ENCODE results near the gene PNRC1.
"Not testable (repeated sequence)": the region's sequence is repeated elsewhere in the genome, so short reads cannot be mapped to it uniquely, and the experiment has no call there.

PNRC1 gene

DNA sequence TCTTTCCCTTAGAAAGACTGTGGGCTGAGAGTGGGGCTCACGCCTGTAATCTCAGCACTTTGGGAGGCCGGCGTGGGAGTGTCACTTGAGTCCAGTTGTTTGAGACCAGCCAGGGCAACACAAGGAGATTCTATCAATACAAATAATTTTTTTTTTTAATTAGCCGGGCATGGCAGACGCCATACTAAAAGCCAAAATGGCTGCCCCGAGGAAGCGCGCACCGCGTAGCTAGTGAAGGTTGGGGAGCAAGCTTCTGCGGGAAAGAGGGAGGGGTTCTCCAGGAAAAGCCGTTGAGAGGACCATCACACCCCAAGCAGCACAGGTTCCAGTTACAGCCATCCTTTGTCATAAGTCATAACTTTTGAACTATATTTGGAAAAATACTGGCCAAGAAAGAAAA, 21.3 kb upstream of the PNRC1 start:
- DNase-seq: no peak

DNA sequence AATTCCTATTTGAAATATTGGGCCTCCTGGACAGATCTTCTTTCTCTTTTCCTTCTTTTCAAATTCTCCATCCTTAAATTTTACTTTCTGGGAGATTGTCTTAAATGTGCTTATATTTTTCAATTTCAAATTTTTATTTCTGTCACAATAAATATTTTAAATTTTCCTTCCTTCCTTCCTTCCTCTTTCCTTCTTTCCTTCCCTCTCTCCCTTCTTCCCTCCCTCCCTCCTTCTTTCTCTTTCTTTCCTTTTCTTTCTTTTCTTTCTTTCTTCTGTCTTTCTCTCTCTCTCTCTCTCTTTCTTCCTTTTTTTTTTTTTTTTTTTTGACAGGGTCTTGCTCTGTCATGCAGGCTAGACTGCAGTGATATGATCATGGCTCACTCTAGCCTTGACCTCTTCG, 16.7 kb upstream of the PNRC1 start:
- DNase-seq: no peak

DNA sequence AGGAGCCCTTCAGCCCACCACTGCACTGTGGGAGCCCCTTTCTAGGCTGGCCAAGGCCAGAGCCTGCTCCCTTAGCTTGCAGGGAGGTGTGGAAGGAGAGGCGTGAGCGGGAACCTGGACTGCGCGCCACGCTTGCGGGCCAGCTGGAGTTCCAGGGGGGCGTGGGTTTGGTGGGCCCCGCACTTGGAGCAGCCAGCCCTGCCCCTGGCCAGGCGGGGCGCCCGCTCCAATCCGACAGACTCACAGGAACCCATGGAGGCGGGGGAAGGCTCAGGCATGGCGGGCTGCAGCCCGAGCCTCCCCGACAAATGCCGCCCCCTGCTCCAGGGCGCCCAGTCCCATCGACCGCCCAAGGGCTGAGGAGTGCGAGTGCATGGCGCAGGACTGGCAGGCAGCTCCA, 15.6 kb upstream of the PNRC1 start:
- not testable (repeated sequence) for DNase-seq

DNA sequence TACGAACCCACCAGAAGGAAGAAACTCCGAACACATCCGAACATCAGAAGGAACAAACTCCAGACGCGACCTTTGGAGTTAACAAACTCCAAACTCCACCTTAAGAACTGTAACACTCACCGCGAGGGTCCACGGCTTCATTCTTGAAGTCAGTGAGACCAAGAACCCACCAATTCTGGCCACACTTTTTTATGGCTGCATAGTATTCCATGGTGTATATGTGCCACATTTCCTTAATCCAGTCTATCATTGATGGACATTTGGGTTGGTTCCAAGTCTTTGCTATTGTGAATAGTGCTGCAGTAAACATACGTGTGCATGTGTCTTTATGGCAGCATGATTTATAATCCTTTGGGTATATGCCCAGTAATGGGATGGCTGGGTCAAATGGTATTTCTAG, 14.4 kb upstream of the PNRC1 start:
- not testable (repeated sequence) for DNase-seq

DNA sequence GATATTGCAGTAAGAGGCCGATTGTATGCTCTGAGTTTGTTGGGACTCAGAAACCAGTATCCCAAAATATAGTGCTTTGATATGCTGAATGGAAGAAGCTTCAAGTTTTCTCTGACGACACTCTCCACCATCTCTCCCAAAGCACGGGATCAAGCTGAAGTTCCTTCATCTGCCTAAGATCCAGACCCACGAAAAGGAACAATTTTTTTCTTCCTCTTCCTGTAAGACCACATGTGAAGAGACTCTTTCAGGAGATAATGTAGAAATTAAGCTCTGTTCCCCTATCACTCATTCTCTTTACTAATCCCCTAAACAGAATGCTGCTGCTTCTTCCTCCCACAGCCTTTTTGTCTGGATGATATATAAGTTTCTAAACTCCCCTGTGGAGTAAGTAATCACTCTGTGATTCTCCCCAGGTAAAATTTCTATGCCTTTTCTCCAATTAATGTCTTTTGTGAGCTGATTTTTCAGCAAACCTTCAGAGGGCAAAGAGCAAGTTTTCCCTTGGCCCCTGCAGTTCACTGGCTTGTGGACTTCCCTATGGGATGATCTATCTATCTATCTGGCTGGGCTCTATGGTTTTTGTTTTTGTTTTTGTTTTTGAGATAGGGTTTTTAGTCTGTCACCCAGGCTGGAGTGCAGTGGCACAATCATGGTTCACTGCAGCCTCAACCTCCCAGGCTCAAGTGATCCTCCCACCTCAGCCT, 13.5 kb upstream of the PNRC1 start:
- DNase-seq: no peak

DNA sequence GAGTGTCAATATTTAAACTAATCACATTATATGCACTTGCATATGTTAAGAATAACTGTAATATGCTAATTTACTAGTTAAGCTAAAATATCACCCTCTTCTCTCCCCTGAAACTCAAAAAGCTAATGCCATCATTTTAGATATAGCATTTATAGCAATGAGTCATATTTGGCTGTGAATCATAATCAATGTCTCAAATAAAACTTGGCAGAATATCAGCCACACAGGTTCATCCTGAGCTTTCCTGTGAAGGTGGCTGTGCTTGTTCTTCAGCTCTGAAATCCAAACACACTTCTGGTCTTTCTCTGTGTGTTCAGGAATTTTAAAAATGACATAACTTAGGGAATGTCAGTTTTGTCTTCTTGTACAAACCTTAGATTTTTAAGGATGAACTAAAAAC, 12.8 kb upstream of the PNRC1 start:
- DNase-seq: no peak

DNA sequence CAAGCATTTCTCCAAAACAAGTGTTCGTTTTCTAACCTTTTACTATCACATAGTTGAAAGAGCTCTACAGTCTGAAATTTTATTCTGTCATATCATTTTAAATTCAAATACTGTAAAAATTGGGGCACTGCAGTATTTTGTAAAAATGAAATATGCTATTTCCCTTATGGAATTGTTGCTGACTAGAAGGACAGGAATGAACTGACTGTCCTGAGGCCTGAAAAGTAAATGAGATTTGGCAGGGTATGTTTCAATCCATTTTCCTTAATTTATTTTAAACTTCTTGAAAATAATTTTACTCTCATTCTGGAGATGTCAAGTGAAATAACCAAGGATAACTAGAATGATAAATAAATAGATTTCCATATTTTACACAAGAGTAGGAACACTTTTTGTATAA, 11.9 kb upstream of the PNRC1 start:
- DNase-seq: no peak

DNA sequence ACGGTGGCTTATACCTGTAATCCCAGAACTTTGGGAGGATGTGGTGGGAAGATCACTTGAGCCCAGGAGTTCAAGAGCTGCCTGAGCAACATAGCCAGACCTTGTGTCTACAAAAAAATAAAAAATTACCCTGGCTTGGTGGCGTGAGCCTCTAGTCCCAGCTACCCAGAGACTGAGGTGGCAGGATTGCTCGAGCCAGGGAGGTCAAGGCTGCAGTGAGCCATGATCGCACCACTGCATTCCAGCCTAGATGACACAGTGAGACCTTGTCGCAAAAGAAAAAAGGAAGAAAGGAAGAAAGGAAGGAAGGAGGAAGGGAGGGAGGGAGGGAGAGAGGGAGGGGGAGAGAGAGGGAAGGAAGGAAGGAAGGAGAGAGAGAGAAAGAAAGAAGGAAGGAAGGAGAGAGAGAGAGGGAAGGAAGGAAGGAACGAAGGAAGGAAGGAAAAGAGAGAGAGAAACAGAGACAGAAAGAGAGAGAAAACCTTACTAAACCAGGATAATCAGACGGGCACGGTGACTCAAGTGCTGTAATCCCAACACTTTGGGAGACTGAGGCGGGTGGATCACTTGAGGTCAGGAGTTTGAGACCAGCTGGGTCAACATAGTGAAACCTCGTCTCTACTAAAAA, 10.9 kb upstream of the PNRC1 start:
- no peak for DNase-seq

DNA sequence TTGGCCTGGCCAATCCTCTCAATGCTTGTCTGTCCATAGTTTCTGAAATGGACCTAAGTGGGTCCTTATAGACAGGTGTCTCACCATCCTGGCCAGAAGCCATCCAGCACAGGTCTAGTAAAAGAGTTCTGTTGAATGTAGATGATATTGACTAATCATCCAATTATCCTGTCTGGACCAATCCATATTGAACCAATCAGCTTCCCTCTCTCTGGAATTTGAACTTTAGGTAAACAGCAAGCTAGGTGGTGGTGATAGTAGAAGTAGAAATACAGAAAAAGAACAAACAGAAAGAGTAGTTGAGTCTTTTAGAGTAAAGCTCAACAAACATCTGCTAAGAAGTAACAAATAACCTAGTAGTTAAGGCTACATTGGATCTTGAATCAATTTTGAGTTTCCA, 9.5 kb upstream of the PNRC1 start:
- no peak for DNase-seq

DNA sequence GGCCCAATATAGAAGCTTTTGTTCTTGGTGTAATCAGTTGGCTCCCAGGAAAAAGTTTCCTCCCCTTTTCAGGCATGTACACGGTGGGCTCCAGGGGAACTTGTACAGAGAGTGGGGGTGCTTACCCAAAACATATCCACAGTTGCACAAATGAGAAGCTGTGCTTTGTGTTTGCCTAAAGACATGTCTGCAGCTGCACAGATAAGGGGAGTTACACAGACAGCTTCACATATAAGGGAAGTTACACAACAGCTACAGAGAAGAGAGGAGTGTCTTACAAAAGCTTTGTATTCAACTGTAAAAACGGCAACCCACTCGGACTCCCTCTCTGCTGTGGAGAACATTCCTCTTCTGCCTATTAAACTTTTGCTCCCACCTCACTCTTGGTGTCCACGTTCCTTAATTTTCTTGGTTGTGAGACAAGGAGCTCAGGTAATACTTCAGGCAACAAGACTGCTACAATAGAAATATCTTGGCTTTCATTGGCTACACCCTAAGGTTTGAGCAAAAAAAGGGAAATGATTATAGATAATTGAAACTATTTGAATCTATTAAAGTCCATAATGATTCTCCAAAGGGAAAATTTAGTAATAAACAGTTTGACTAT, 7.4 kb upstream of the PNRC1 start:
- DNase-seq: no peak

DNA sequence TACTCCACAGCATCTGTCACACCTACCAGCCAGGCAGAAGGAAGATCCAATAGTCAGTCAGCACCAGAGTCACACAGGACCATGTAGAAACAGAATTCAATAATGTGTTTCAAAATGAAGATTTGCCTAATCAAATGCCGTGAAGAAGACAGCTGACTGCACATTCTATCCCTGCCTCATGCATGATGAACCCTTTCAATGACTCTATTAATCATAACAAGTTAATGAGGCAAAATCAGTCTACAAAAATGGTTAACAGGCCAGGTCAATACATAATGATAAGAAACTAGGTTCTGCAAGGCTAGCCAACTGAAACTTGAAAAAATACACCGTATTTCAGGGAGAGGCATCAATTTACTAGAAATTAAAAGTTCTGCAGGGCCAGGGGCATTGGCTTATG, 6.7 kb upstream of the PNRC1 start:
- no peak for DNase-seq

DNA sequence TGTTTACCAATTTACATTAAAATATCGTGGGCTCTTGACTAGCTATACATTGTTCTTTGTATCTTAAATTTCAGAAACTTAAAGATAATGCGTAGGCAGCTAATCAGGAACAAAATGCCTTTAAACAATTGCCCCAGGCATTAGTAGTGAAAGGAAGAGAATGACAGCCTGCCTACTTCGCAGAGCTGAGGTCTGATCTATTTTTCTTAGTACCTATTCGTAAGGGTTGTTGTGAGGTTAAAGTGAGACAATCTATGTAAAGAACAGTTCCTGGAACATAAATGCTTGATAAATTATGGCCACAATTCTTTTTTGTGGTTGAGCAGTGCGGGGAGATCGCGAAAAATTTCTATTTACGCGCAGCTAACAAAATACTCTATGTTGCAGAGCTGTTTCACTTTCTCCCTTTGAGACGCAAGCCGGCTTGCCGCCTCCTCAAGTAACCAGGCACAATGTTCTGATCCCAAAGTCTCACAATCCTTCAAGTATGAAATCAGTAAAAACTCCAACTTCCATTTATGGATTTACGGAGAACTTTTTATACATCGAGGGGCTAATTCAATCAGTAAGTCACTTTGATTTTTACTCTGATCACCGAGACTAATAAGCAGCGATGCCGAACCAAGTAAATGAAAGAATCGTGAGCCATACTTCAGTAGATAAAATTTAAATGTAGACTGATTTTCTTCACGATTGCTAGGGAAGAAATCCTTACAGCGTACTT, 878 bp upstream of the PNRC1 start:
- peak; percentile 73 for DNase-seq

DNA sequence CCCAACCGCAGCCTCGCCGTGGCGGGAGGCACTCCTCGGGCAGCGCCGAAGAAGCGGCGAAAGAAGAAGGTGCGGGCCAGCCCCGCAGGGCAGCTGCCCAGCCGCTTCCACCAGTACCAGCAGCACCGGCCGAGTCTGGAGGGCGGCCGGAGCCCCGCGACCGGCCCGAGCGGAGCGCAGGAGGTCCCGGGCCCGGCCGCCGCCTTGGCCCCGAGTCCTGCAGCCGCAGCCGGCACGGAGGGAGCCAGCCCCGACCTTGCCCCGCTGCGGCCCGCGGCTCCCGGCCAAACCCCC, 525 bp downstream of the PNRC1 start:
- no peak for DNase-seq

DNA sequence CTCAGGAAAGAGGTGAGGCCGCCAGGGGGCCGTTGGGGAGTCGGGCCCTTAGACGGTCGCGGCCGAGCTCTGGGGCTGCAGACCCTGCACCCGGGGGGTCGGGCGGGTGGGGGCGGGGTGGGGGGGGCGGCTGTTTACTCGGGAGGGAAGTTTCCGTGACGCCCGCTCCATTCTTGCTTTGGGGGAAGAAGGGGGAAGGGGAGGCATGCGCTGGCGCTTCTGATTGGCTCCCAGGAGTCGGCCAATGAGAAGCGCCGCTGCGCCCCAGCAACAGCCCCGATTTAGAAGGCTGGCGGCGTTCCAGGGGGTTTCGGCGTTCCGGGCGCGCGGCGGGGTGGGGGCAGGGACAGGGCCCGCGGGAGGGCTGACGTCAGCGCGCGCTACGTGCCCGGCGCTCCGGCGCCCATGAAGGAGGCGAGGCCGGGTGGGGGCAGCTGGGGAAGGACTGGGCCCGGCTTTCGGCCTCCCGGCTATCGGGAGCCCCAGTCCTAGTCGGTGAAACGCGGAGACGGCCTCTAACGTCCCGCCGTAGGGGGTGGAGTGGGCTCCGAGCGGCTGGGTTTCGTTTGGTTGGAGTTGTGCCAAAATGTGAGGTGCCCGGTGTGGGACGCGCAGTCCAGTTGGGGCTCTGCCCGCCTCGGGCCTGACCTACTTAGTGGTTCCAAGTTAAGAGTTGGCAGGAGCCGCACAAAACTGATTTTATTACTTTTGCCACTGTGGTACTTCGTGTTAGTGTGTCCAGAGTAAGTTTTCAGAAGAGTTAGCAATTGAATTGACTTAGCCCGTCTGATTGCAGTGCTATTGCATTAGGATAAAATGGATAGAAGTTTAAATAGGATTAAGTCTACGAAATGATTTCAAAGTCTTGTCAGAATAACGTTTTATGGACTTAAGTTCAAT, 1.1 kb downstream of the PNRC1 start:
- peak; percentile 99 for DNase-seq

DNA sequence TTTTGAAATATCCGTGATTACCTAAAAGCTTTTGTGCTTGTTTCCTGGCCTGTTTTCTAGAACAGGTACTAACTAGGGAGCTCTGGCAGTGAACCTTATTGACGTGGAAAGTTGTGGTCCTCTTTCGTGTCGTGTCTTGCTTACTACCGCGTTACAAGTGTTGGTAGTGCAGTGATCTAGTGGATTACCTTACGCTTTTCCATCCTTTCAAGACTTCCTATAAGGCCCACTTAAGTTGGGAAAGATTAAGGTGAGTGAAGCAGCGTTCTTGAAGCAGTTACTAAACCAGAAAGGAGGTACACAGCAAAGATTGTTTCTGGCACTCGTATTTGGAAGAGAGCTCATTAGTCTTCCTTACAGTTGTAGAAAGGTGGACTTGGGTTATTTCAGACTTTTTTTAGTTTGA, 1.9 kb downstream of the PNRC1 start:
- peak; percentile 13 for DNase-seq

DNA sequence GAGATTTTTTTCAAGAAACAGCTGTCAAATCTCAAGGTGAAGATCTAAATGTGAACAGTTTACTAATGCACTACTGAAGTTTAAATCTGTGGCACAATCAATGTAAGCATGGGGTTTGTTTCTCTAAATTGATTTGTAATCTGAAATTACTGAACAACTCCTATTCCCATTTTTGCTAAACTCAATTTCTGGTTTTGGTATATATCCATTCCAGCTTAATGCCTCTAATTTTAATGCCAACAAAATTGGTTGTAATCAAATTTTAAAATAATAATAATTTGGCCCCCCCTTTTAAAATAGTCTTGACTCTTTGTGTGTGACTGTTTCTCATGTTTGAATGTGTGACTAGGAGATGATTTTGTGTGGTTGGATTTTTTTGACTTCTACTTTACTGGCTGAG, 4.0 kb downstream of the PNRC1 start:
- DNase-seq: no peak

DNA sequence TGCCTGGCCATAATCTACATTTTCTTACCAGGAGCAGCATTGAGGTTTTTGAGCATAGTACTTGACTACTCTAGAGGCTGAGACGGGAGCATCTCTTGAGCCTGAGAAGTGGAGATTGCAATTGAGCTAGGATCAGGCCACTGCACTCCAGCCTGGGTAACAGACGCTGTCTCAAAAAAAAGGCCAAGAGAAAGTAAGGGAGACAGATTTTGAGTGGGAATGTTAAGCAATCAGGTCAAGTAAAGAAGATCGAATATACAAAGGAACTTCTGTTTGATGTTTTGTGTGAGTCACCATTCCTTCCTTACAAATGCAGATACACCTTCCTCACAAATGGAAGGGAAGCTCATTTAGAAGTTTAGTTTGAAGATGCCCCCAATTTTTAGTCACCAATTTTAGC, 4.4 kb downstream of the PNRC1 start:
- DNase-seq: no peak

DNA sequence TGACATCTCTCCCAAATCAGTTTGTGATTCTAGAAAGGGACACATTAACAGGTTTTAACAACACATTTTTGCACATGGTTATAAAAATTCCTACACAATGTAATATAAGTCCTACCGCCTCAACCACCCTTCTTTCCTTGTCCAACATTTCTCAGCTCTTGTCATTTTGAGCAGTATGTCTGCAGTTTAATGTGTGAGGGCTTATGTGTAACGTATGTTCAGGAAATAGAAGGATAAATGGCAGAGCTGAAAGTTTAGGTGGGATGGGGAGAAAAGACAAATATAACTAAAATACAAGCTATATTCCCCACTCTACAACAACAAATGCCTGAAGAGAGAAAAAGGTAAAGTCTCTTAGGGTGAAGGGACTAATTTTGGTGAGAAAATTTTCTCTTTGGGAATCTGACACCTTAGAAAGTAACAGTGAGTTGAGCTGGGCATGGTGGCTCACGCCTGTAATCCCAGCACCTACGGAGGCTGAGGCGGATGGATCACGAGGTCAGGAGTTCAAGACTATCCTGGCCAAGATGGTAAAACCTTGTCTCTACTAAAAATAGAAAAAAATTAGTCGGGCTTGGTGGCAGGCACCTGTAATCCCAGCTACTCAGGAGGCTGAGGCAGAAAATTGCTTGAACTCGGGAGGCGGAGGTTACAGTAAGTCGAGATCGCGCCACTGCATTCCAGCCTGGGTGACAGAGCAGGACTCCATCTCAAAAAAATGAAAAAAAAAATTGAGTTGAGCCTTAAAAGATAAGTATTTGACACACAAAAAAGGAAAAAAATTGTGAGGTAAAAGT, 5.1 kb downstream of the PNRC1 start:
- no peak for DNase-seq

DNA sequence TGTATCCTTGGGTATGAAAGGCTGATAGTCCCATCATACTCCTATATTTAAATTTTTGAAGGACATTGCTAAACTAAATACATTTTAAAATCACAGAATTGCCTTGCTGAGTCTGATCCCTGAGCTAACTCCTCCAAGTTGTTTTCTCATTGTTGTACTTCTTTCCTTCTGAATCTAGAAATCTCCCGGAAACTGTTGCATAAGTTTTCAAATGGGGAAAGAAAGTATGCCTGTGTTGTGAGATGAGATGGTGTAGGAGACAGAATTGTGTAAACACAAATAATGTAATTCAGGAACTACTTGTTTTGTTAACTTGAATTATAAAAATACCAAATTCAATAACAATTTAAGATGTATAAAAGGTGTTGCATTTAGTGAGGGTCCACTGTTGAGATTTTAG, 7.3 kb downstream of the PNRC1 start:
- DNase-seq: no peak

DNA sequence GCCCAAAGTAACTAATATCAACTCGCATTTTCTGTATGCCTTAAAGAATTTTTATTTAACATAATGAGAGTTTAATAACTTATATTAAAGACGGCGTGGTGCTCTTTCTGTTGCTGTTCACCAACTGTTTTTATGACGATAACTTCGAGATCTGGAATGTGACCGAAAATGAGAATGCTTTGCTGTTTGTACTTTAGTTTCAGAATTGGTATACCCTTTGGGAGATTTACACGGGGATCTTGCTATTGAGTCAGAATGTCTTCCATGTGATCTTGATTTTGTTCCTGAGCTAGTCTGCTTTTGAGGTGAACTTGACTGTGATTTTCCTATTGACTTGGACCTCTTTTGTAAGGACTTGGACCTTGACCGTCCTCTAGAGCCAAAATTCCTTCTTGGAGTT, 17.9 kb downstream of the PNRC1 start:
- DNase-seq: no peak

DNA sequence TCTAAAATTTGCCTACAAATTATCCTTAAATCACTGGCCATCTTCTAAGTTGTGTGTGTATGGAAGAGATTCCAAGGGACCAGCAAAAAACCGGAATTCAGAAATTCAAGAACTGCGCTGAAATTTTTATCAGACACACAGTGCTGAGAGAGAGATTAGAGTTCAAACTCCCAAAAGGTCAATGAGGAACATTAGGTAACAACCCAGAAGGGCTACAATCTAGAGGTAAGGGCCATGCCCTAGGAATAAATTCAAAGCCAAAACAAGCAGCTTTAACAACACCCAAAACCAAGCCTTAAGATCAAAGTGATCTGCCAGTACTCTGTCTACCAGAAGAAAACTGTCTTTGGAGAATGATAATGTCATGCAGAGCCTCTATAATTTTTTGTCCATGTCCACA, 19.6 kb downstream of the PNRC1 start:
- DNase-seq: peak; percentile 47

DNA sequence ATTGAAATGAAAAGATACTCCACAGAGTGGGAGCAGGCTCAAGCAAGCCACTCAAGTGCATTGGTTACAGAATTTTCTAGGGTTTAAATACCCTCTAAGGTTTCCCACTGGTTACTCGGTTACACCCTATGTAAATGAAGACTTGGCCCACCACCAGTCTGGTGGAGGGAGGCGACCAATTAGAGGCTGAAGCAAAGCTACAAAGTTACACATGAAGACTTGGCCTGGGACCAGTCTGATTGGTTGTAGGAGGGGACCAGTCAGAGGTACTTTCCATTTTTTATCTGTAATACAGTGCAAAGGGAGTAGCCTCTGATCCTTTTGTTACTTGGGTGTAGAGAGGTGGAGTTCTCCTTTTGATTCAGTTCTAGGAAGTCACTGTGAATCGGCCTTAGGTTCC, 29.7 kb downstream of the PNRC1 start:
- DNase-seq: no peak

Data from fibroblast of skin of scalp (primary cell).